Peyer's patch (tissue), 4 donors: ENCODE measurements around the gene LTBP2.

Experiments
- CTCF ChIP-seq, 6 experiments: fragments of 450-650 bp in 4 of 6; fragments of 200-600 bp in 2 of 6; sonication (generic) in 1 of 6; IDR thresholded peaks; one replicate each; pipeline ENCODE4 v1.5.1; 2017 to 2019; ENCODE audit warnings: antibody characterized with exemption in 6 of 6, mild to moderate bottlenecking in 3 of 6, moderate library complexity in 1 of 6
- POLR2A ChIP-seq, 2 donors: fragments of 450-650 bp; IDR thresholded peaks; one replicate each; pipeline ENCODE4 v1.5.1; 2017; ENCODE audit warnings: antibody characterized with exemption in 2 of 2, mild to moderate bottlenecking in 2 of 2, moderate library complexity in 2 of 2

- TF ChIP-seq CTCF (IDR thresholded peaks at IDR 0.05) (no peak), POLR2A (IDR thresholded peaks at IDR 0.05) (no peak)
Measured at GRCh38 chr14:74586681-74587362, 25.2 kb downstream of the LTBP2 start.
